Kidney epithelial cell (primary cell): Measurements from ENCODE around the gene PCSK7. TPM values are rescaled to one million over a fixed set of nuclear protein-coding genes. Genes with fewer than 3 reads are reported as not detected.
"Not testable (repeated sequence)": the region's sequence is repeated elsewhere in the genome, so short reads cannot be mapped to it uniquely, and the experiment has no call there.

Experiments used
- DNase-seq: peaks from one replicate; pipeline ENCODE4 v3.0.0-alpha.2; 2010; ENCODE audit warnings: low read depth
- H3K27me3 ChIP-seq: 2 replicates; pipeline ENCODE4 v1.6.0; 2011; ENCODE audit warnings: low read length; ENCODE audit not compliant: control insufficient read depth, insufficient read depth
- H3K36me3 ChIP-seq: 2 replicates; pipeline ENCODE4 v1.5.1; 2011; ENCODE audit warnings: low read length; ENCODE audit not compliant: control insufficient read depth, insufficient read depth
- H3K4me3 ChIP-seq: 2 replicates; pipeline ENCODE4 v1.5.1; 2011; ENCODE audit warnings: low read depth, mild to moderate bottlenecking, control low read depth, low read length
- CTCF ChIP-seq: IDR thresholded peaks from 2 replicates; pipeline ENCODE4 v1.5.1; 2011; ENCODE audit warnings: mild to moderate bottlenecking, moderate library complexity, low read length, control low read depth, inconsistent platforms; ENCODE audit not compliant: insufficient read depth, poor library complexity, severe bottlenecking
- total RNA-seq: library from RNA; depleted of rRNA; stranded (reverse); fragments of >200 nt; gene quantifications from 2 replicates; pipeline ENCODE4 v1.2.3, GENCODE V29; 2015

The PCSK7 gene
- total RNA-seq, 1 donor from 2014 or later = 38.3 TPM

GRCh38 chr11:117214404-117215110 lies 17.3 kb downstream of the PCSK7 start:
- H3K4me3 ChIP-seq = no peak overlapping the region
- peaks cover 1% of the 10 kb centered on the region for H3K36me3 ChIP-seq
- no peak for DNase-seq
- no peaks in the 10 kb centered on the region for H3K27me3 ChIP-seq
- TF ChIP-seq CTCF = no peak

- Histone ChIP-seq H3K36me3 (no peaks in the 10 kb centered on the region), H3K4me3 (no peak overlapping the region), H3K27me3 (no peaks in the 10 kb centered on the region)
- DNase-seq = no peak
- no peak for TF ChIP-seq CTCF
Measured at GRCh38 chr11:117212697-117213355, 19.0 kb downstream of the PCSK7 start.

DNA sequence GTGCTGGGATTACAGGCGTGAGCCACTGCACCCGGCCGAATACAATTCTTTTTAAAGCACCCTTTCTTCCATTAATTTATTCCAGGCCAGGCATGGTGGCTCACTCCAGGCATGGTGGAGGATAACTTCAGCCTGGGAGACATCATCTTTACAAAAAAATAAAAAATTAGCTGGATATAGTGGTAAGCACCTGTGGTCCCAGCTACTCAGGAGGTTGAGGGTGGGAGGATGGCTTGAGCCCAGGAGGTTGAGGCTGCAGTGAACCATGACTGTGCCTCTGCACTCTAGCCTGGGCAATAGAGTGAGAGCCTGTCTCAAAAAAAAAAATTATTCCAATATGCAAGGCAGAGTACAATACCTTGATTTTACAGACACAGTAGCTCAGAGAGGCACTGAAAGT lies 21.3 kb downstream of the PCSK7 start:
- Histone ChIP-seq H3K36me3 (no peaks in the 10 kb centered on the region), H3K4me3 (no peak overlapping the region), H3K27me3 (no peaks in the 10 kb centered on the region)
- no peak for TF ChIP-seq CTCF
- DNase-seq = no peak

GRCh38 chr11:117209351-117210125 lies 22.3 kb downstream of the PCSK7 start:
- DNase-seq, H3K36me3 ChIP-seq, H3K4me3 ChIP-seq, H3K27me3 ChIP-seq: not testable (repeated sequence)

- not testable (repeated sequence) for H3K27me3 ChIP-seq, H3K4me3 ChIP-seq, H3K36me3 ChIP-seq, DNase-seq
Measured at GRCh38 chr11:117208710-117209109, 23.2 kb downstream of the PCSK7 start.

DNA sequence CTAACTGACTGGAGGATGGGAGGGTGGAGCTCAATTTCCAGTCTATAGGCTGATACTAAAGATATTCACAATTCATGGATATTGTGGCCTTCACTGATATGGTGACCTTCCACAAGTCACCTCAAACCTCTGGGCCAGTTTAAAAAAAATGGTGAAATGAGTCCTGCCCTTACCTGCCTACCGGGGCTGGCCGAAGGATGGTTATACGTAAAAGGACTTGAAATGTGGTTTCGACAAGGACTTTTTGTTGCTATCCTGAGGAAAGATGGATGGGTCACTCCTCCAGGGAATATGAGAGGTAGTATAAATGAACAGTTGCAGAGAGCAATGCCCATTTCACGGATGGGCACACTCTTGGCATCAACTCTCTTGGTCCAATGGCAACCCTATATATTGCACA lies 24.4 kb downstream of the PCSK7 start:
- not testable (repeated sequence) for H3K27me3 ChIP-seq, H3K36me3 ChIP-seq

DNA sequence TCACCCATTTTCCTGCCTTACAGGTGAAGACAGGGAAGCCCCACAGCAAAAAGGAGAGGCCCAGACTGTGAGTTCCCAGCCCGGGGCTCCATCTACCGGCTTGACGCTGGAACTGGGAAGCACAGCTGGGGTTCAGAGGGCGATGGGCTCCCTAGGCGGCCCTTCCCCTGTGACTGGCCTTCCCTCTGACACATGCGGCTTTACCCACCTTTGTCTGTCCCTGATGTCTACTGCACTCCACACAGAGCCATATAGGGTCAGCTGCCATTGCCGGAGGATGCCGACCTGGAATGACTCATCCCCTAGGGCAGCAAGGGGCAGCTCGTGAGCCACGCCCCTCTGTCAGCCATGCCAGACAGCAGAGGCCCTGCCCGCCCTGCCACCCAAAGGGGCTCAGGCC lies 25.0 kb downstream of the PCSK7 start:
- H3K36me3 ChIP-seq, DNase-seq, H3K4me3 ChIP-seq, H3K27me3 ChIP-seq: not testable (repeated sequence)

More for the DNA sequence above, 24.4 kb downstream of the PCSK7 start:
- not testable (repeated sequence) for H3K4me3 ChIP-seq, DNase-seq

- not testable (repeated sequence) for H3K36me3 ChIP-seq, H3K4me3 ChIP-seq, DNase-seq, H3K27me3 ChIP-seq
Measured at GRCh38 chr11:117206111-117206510, 25.8 kb downstream of the PCSK7 start.
